Measurements from ENCODE around the gene PMPCA. TPM values are rescaled to one million over a fixed set of nuclear protein-coding genes. Genes with fewer than 3 reads are reported as not detected.

Gene PMPCA
- total RNA-seq, 2 experiments from 2014 or later: 107 to 109 TPM

DNA sequence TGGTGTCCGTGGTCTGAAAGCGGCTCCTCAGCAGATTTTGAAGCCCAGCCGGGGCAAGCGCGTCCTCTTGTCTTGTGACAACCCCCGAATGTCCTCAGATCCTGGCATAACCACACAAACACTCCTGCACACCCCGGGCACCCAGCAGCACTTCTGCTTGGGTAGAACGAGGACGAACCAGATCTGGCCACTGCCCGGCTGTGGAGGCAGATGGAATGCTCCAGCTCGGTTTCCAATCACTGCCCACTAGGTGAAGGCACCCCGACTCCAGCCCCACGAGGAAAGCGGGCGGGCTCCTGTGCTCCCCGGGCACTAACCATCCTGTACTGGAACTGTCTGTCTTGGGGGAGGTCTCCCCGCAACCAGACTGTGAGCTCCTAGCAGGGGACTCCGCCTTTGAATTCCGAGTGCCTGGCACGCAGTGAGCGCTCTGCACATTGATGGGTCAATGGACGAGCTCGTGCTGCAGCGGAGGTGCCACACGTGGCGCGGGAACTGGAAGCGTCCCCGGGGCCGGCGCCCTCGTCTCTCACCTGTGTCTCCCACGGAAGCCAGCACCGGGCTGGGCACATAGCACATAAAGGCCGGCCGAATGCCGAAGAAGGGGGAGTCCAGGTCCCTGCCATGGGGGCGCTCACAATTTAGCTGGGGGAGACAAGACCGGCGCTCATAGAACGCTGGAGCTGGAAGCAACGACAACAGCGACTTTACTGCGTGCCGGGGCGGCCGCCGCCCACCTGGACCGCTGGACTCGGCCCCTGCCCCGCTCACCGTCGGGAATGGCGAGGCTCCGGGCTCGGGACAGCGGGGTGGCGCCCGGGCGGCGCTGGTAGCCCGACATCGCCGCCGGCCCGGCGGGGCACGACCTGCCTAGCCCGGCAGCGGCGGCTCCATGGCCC is 652 bp upstream of the PMPCA start:
- POLR2A ChIA-PET: interaction anchor here (0.8 to 1.7 kb wide), 5 partner anchors 9 to 831 kb away, joined by 3 to 18 read pairs (median 4); partner anchors contain the start of genes DNLZ, SNAPC4 and TUBB4B
- ATAC-seq (ENCODE audit: poor library complexity) (peak; percentile 39), DNase-seq (peak in 8 of 14 experiments; percentile 16 to 67 (median 34))
- Mint-ChIP-seq H3K9me3 (no peaks in the 10 kb centered on the region), H3K36me3 (ENCODE audit: low read depth) (peaks cover 81% of the 10 kb centered on the region), H3K27me3 (no peaks in the 10 kb centered on the region), H3K27ac (peak overlapping the region; percentile 91), H3K4me1 (ENCODE audit: low read depth) (peaks cover 51% of the 10 kb centered on the region), H3K4me3 (peak overlapping the region; percentile 91)
- peaks cover 56% of the 10 kb centered on the region for H3K4me1 ChIP-seq (ENCODE audit: insufficient read depth, low read length)
- peak overlapping the region; percentile 43 to 64 for H3K27ac ChIP-seq (ENCODE audit: low read depth in 1 of 2, low read length in 2 of 2)
- intact Hi-C loops (cut with DNase I, micrococcal nuclease): loop anchor here in 1 of 2 experiments (1.0 to 10.0 kb wide), 7 partner anchors 10 to 445 kb away; partner anchors contain the start of genes DNLZ, INPP5E, NOTCH1 and RABL6
- H3K4me3 ChIP-seq (ENCODE audit: low read length): peak overlapping the region; percentile 83
- TF ChIP-seq, protein P1, sequence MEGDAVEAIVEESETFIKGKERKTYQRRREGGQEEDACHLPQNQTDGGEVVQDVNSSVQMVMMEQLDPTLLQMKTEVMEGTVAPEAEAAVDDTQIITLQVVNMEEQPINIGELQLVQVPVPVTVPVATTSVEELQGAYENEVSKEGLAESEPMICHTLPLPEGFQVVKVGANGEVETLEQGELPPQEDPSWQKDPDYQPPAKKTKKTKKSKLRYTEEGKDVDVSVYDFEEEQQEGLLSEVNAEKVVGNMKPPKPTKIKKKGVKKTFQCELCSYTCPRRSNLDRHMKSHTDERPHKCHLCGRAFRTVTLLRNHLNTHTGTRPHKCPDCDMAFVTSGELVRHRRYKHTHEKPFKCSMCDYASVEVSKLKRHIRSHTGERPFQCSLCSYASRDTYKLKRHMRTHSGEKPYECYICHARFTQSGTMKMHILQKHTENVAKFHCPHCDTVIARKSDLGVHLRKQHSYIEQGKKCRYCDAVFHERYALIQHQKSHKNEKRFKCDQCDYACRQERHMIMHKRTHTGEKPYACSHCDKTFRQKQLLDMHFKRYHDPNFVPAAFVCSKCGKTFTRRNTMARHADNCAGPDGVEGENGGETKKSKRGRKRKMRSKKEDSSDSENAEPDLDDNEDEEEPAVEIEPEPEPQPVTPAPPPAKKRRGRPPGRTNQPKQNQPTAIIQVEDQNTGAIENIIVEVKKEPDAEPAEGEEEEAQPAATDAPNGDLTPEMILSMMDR (IDR thresholded peaks at IDR 0.05): no peak
- peaks cover 48% of the 10 kb centered on the region for H3K36me3 ChIP-seq (ENCODE audit: insufficient read depth, low read length)
- no peaks in the 10 kb centered on the region for H3K27me3 ChIP-seq (ENCODE audit: control insufficient read depth in 1 of 2, insufficient read depth in 2 of 2, low read length in 2 of 2)
- CTCF ChIA-PET: interaction anchor here (1.2 to 2.1 kb wide), 3 partner anchors 9 to 46 kb away, joined by 4 to 7 read pairs (median 6); partner anchors contain the start of genes DNLZ and SNAPC4
- H3K9me3 ChIP-seq (ENCODE audit: control insufficient read depth in 1 of 2, insufficient read depth in 1 of 2, low read length in 2 of 2): no peaks in the 10 kb centered on the region

DNA sequence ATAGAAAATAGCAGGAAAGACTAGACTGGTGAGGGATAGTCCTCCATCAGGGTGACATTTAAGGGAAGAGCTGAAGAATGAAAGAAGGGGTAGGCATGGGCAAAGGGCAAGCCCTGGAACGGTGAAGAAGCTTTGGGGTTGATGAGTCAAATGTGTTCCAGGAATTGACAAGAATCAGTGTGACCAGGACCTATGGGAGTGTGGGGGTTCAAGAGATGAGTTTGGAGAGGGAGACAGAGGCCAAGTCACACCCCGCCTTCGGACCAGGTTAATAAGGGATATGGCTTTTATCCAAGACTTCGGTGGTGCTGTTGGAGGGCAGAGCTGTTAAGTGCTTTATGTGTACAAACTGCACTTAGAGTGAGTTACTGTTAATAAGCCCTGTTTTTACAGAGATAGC is 920 bp downstream of the PMPCA start:
- peak overlapping the region; percentile 95 for H3K4me3 ChIP-seq (ENCODE audit: low read length)
- H3K36me3 ChIP-seq (ENCODE audit: insufficient read depth, low read length): peaks cover 55% of the 10 kb centered on the region
- peaks cover 40% of the 10 kb centered on the region for H3K4me1 ChIP-seq (ENCODE audit: insufficient read depth, low read length)
- ATAC-seq (ENCODE audit: poor library complexity) (no peak), DNase-seq (peak in 1 of 14 experiments; percentile 10)
- Mint-ChIP-seq H3K9me3 (no peaks in the 10 kb centered on the region), H3K36me3 (ENCODE audit: low read depth) (peaks cover 81% of the 10 kb centered on the region), H3K4me3 (peak overlapping the region; percentile 91), H3K27me3 (no peaks in the 10 kb centered on the region), H3K27ac (peak overlapping the region; percentile 91), H3K4me1 (ENCODE audit: low read depth) (peaks cover 39% of the 10 kb centered on the region)
- TF ChIP-seq, protein P1 (IDR thresholded peaks at IDR 0.05): no peak
- H3K27me3 ChIP-seq (ENCODE audit: control insufficient read depth in 1 of 2, insufficient read depth in 2 of 2, low read length in 2 of 2): no peaks in the 10 kb centered on the region
- CTCF ChIA-PET: interaction anchor here (1.0 kb wide), 1 partner anchor 48 kb away, joined by 3 read pairs; the partner anchor contains the start of gene DNLZ
- intact Hi-C loops (cut with DNase I, micrococcal nuclease): loop anchor here in 1 of 2 experiments (2.0 kb wide), 2 partner anchors 27 to 317 kb away; partner anchors contain the start of gene INPP5E
- no peaks in the 10 kb centered on the region for H3K9me3 ChIP-seq (ENCODE audit: control insufficient read depth in 1 of 2, insufficient read depth in 1 of 2, low read length in 2 of 2)
- POLR2A ChIA-PET: no interaction called here
- H3K27ac ChIP-seq (ENCODE audit: low read depth in 1 of 2, low read length in 2 of 2): no peak overlapping the region

DNA sequence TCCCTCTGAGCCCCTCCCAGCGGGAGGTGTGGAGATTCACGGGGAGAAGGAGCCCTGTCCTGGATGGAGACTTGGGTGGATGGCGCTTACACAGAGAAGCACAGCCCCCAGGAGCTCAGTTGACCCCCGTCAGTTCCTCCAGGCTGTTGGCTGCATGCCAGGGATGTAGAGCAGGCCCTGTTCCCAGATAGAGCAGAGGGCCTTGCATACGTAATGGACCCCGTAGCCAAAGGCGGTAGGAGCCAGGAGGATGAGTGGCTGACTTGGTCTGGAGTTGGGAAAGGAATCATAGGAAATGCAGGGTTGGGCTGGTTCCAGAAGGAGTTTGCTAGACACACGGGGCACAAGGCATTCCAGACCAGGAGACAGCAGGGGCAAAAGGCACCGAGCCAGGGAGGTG is 2.5 kb downstream of the PMPCA start:
- H3K36me3 ChIP-seq (ENCODE audit: insufficient read depth, low read length): peaks cover 56% of the 10 kb centered on the region
- peak overlapping the region; percentile 68 for H3K27ac Mint-ChIP-seq
- intact Hi-C loops (cut with DNase I, micrococcal nuclease): no loop called here

More for the DNA sequence above, 2.5 kb downstream of the PMPCA start:
- H3K9me3 Mint-ChIP-seq: no peaks in the 10 kb centered on the region
- no peak for DNase-seq
- Histone ChIP-seq H3K27me3 (ENCODE audit: control insufficient read depth in 1 of 2, insufficient read depth in 2 of 2, low read length in 2 of 2) (no peaks in the 10 kb centered on the region), H3K4me3 (ENCODE audit: low read length) (no peak overlapping the region), H3K27ac (ENCODE audit: low read depth in 1 of 2, low read length in 2 of 2) (no peak overlapping the region), H3K4me1 (ENCODE audit: insufficient read depth, low read length) (peaks cover 33% of the 10 kb centered on the region), H3K9me3 (ENCODE audit: control insufficient read depth in 1 of 2, insufficient read depth in 1 of 2, low read length in 2 of 2) (no peaks in the 10 kb centered on the region)
- peaks cover 85% of the 10 kb centered on the region for H3K36me3 Mint-ChIP-seq (ENCODE audit: low read depth)
- ATAC-seq (ENCODE audit: poor library complexity): no peak
- peak overlapping the region; percentile 42 for H3K4me3 Mint-ChIP-seq
- TF ChIP-seq, protein P1 (IDR thresholded peaks at IDR 0.05): no peak
- ChIA-PET CTCF (no interaction called here), POLR2A (no interaction called here)
- H3K27me3 Mint-ChIP-seq: no peaks in the 10 kb centered on the region
- H3K4me1 Mint-ChIP-seq (ENCODE audit: low read depth): peaks cover 34% of the 10 kb centered on the region
